ENCODE data around the gene OVOL1. TPM values are rescaled to one million over a fixed set of nuclear protein-coding genes. Genes with fewer than 3 reads are reported as not detected.
A peak's percentile ranks its signal among the peaks of the same experiment; 100 is the strongest.

OVOL1 gene
- total RNA-seq, 2 experiments from 2014 or later, result 0.14 to 0.17 TPM

DNA sequence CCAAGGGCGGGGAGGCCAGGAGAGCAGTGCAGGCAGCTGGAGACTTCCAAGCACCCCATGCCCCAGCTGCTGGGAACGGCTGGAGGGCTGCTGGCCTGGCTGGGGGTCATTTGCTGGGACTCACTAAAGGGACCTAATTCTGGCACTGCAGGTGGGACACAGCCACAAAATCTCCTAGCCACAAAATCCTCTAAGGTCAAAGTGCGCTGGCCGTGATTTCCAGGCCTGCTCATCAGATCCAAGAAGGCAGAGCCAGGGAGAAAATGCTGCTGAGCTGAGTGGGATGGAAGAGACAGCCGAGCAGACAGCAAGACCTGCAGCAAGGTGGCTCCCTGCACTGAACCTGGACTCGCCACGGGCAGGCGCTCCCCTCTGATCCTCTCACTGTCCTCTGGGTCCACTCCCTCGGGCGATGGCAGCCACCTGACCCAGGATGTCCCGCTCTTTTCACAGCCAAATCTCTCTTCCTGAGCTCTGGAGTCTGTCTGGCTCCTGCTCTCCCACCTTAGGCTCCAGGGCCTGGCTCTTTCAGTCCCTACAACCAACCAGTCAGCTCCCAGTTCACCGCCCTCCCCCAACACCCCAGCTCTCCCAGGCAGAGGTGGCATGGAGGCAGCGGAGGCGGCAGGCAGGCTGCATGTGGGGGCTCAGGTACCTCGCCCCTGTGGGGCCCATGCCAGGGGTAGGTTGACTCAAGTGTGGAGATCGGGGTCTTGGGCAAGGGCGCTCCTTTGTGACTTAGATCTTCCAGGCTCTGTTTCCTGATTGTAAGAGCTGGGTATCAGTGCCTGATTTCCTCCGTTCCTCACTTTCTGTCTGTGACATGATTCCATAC, 14.5 kb downstream of the OVOL1 start:
- no peak for ATAC-seq (ENCODE audit: low read depth)
- POLR2A ChIA-PET, result interaction anchor here (0.7 to 1.3 kb wide), 2 partner anchors 10 to 65 kb away, joined by 3 read pairs; no protein-coding TSS in a partner anchor
- H3K4me1 Mint-ChIP-seq, result peaks cover 12% of the 10 kb centered on the region
- no peak overlapping the region for H3K27ac Mint-ChIP-seq
- H3K27me3 Mint-ChIP-seq, result peaks cover 32% of the 10 kb centered on the region
- H3K9me3 Mint-ChIP-seq, result no peaks in the 10 kb centered on the region
- no peak for DNase-seq
- no peak overlapping the region for H3K4me3 Mint-ChIP-seq
- H3K36me3 Mint-ChIP-seq, result no peaks in the 10 kb centered on the region

DNA sequence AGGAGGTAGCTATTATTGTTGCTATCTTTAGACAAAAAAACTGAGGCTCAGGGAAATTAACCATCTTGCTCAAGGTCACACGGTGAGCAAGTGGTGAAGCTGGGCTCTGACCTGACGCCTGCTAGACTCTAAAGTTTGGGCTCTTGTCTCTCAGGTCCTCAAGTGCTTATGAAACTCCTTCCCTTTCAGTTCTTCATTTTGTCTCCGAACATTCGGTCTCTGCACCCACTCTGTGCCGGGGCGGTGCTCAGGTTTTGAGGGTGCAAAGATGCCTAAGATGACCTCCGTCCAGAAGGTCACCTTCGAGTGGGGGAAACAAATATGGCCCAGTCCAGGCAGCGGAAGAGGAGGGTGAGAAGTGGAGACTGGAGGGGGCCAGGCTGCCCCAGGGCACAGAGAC, 16.0 kb downstream of the OVOL1 start:
- no peak overlapping the region for H3K27ac Mint-ChIP-seq
- no peaks in the 10 kb centered on the region for H3K36me3 Mint-ChIP-seq
- H3K4me1 Mint-ChIP-seq, result peaks cover 12% of the 10 kb centered on the region
- H3K27me3 Mint-ChIP-seq, result peaks cover 42% of the 10 kb centered on the region
- POLR2A ChIA-PET, result interaction anchor here (0.7 to 2.5 kb wide), 3 partner anchors 15 to 56 kb away, joined by 3 to 8 read pairs (median 5); partner anchors contain the start of gene AP5B1
- no peak for ATAC-seq (ENCODE audit: low read depth)
- no peak for DNase-seq
- H3K4me3 Mint-ChIP-seq, result no peak overlapping the region
- H3K9me3 Mint-ChIP-seq, result no peaks in the 10 kb centered on the region

DNA sequence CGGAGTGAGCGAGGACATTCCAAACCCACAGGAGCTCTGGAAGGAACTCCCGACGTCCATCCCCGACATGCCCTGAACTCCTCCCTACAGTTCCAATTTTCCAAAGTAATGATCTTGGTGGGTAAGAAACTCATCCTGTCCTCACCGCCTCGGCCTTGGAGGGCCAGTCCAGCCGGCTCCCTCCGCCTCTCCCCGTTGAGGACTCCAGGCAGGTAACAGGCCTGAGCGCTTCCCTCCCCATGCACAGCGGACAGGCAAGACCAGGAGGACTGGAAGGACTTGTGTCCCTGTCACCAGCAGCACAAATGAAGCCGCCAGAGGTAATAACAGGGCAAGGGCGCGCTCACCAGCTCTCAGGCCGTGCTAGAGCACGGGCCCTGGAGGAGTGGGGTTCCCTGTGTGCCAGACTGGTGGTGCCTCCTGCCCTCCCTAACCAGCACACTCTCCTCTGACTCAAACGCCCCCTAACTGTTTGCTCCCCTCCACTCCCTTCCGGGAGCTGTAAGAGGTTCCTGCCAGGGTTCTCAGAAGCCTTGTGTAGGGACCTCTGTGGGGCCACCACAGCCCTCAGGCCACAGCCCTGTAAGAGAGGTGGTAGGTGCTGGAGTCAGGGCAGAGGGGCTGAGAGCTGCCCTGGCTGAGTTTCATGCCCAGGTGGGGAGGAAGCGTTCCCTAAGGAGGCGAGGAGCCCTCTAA, 17.1 kb downstream of the OVOL1 start:
- H3K36me3 Mint-ChIP-seq, result no peaks in the 10 kb centered on the region
- POLR2A ChIA-PET, result interaction anchor here (0.5 to 2.5 kb wide), 4 partner anchors 9 to 83 kb away, joined by 3 to 8 read pairs (median 4); partner anchors contain the start of genes AP5B1 and RNASEH2C
- no peak overlapping the region for H3K4me3 Mint-ChIP-seq
- DNase-seq (no peak), ATAC-seq (ENCODE audit: low read depth) (peak; percentile 76)
- H3K9me3 Mint-ChIP-seq, result no peaks in the 10 kb centered on the region
- H3K27ac Mint-ChIP-seq, result no peak overlapping the region
- H3K27me3 Mint-ChIP-seq, result peaks cover 46% of the 10 kb centered on the region
- H3K4me1 Mint-ChIP-seq, result peaks cover 7% of the 10 kb centered on the region

DNA sequence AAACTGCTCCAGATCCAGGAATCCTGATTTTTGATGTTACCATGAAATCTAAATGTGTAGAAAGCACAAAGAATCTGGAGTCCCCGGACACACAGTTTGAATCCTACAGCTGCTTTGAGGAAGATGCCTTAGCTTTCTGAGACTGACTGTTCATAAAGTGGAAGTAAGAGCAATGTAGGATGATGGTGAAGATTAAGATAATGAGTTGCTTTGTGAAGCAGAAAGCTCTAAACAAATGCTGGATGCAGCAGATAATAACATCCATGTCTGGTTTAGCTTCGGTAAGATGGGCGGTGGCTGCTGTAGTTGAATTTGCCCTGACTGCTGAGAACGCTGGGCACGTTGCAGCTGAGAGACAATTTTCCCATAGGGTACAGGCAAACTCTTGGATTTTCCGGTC, 20.1 kb downstream of the OVOL1 start:
- ATAC-seq (ENCODE audit: low read depth) (no peak), DNase-seq (no peak)
- Mint-ChIP-seq H3K4me1 (peaks cover 10% of the 10 kb centered on the region), H3K9me3 (no peaks in the 10 kb centered on the region), H3K27ac (no peak overlapping the region), H3K4me3 (no peak overlapping the region), H3K36me3 (no peaks in the 10 kb centered on the region), H3K27me3 (peaks cover 44% of the 10 kb centered on the region)
- POLR2A ChIA-PET, result interaction anchor here (0.7 to 1.5 kb wide), 5 partner anchors 8 to 184 kb away, joined by 3 to 5 read pairs (median 4); no protein-coding TSS in a partner anchor

DNA sequence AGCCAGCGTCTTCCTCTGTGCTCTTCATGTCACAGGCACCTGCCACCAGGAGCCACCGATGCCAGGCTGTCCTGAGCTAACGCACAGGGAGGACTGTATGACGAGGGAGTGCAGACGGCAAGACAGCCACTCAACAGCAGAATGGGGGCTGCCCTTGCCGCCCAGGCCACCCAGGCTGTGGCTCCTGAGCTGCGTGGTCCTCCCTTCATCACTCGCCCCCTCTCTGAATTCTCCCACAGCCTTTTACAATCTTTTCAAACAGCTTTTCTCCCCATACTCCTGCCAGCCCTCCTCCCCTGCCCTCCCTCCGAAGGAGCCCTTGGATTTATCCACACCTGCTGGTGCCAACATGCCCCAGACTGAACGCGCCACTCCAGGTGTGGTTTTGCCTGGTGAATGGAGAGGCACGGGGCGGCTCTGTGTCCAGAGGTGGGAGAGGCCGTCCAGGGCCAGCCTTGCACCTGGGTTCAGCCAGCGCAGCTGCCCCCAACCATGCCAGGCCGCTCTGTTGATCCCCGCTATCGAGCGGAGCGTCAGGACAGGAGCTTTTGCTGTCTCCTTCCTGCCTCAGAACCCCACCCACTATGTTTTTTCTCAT, 22.0 kb downstream of the OVOL1 start:
- H3K36me3 Mint-ChIP-seq, result no peaks in the 10 kb centered on the region
- peaks cover 10% of the 10 kb centered on the region for H3K4me1 Mint-ChIP-seq
- H3K9me3 Mint-ChIP-seq, result no peaks in the 10 kb centered on the region
- no peak for DNase-seq
- H3K4me3 Mint-ChIP-seq, result no peak overlapping the region
- POLR2A ChIA-PET, result interaction anchor here (0.6 to 1.5 kb wide), 3 partner anchors 10 to 82 kb away, joined by 3 to 4 read pairs (median 3); partner anchors contain the start of gene CCDC85B
- ATAC-seq (ENCODE audit: low read depth), result no peak
- peaks cover 36% of the 10 kb centered on the region for H3K27me3 Mint-ChIP-seq
- no peak overlapping the region for H3K27ac Mint-ChIP-seq

DNA sequence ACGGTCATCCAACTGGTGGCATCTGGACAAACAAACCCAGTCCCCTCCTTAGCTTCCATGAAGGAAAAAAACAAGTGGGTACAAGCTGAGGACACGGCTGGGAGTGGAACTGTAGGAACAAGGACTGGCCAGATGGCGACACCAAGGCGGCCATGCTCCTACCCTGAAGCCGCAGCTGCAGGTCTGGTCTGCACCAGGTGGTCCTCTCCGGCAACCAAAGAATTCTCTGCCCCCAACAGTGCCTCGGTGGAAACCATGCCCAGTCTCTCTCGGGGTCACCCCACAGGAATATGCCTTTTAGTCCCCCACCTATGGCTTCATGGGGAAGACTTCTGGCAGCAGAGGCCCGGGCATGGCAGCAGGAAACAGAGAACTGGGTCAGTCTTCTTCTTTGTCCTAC, 22.6 kb downstream of the OVOL1 start:
- Mint-ChIP-seq H3K27me3 (peaks cover 32% of the 10 kb centered on the region), H3K36me3 (no peaks in the 10 kb centered on the region), H3K27ac (no peak overlapping the region), H3K4me1 (peaks cover 10% of the 10 kb centered on the region), H3K4me3 (no peak overlapping the region), H3K9me3 (no peaks in the 10 kb centered on the region)
- POLR2A ChIA-PET, result interaction anchor here (1.0 to 1.1 kb wide), 2 partner anchors 76 to 81 kb away, joined by 3 read pairs; partner anchors contain the start of gene CCDC85B
- no peak for DNase-seq
- ATAC-seq (ENCODE audit: low read depth), result no peak

DNA sequence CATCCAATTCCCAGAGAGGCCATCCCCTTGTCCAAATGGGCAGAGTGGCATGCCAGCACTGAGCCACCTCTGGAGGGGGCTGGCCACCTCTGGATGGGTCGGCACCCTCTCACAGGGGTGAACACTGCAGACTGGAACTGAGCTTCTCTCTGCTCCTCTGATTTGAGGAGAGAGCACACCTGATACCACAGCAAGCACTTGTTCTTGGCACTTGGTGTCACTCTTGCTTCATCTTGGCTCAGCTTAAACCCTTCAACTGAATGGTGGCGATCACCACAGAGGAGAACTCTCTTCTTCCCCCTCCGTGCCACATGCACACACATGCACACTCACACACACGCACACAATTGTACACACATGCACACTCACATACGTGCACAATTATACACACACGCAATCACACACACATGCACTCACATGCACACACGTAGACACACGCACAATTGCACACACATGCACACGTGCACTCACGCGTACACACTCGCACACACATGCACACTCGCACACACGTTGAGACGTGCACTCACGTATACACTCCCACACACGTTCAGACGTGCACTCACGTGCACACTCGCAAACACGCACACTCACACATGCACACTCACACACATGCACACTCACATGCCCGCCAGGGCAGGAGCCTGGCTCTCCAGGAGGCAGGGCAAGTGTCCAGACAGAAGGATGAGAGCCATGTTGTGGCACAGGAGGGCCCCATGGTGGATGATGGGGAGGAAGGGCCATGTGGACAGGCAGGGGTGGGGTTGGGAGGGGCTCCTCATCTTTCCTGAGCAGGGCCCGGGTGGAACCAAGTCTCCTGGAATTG, 23.4 kb downstream of the OVOL1 start:
- DNase-seq, result no peak
- ATAC-seq (ENCODE audit: low read depth), result peak; percentile 74
- Mint-ChIP-seq H3K4me3 (no peak overlapping the region), H3K27me3 (peaks cover 28% of the 10 kb centered on the region), H3K4me1 (peaks cover 9% of the 10 kb centered on the region), H3K36me3 (no peaks in the 10 kb centered on the region), H3K27ac (no peak overlapping the region), H3K9me3 (no peaks in the 10 kb centered on the region)
- POLR2A ChIA-PET, result interaction anchor here (1.0 to 1.1 kb wide), 2 partner anchors 75 to 81 kb away, joined by 3 read pairs; partner anchors contain the start of gene CCDC85B

DNA sequence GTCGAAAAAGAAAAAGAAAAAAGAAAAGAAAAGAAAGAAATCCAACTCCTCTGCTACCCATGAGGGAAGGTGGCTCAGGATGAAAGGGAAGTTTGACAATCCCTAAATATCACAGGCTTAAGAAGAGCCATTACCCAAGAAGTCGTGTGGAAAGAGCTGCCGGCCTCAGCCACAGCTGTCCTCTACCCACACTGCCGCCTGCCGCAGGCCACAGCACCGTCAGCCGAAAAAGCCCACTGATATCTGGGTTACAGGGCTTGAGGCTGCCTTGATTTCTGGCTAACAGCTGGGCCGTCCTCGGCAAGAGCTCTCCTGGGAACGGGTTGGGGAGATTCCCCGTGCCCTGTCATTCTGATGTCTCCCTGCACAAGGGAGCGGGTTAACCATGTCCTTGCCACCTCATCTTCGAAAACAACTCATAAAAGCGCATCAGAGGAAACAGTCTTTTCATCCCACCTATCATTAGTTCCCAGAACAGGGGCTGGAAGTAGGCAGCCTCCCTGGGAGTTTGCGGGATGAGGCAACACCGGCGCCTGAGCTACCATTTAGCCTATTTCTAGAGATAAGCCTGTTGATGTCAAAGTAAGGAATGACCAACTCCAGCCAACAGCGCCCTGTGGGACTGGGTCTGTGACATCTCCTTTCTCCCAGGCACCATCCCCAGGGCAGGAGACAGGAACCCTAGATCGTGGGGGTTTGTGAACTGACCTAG, 25.1 kb downstream of the OVOL1 start:
- ATAC-seq (ENCODE audit: low read depth) (no peak), DNase-seq (no peak)
- no peak overlapping the region for H3K4me3 Mint-ChIP-seq
- peaks cover 13% of the 10 kb centered on the region for H3K4me1 Mint-ChIP-seq
- peaks cover 5% of the 10 kb centered on the region for H3K36me3 Mint-ChIP-seq
- POLR2A ChIA-PET, result interaction anchor here (0.5 to 1.6 kb wide), 2 partner anchors 31 to 115 kb away, joined by 3 to 6 read pairs; partner anchors contain the start of gene AP5B1
- no peaks in the 10 kb centered on the region for H3K9me3 Mint-ChIP-seq
- H3K27ac Mint-ChIP-seq, result no peak overlapping the region
- H3K27me3 Mint-ChIP-seq, result peaks cover 20% of the 10 kb centered on the region

DNA sequence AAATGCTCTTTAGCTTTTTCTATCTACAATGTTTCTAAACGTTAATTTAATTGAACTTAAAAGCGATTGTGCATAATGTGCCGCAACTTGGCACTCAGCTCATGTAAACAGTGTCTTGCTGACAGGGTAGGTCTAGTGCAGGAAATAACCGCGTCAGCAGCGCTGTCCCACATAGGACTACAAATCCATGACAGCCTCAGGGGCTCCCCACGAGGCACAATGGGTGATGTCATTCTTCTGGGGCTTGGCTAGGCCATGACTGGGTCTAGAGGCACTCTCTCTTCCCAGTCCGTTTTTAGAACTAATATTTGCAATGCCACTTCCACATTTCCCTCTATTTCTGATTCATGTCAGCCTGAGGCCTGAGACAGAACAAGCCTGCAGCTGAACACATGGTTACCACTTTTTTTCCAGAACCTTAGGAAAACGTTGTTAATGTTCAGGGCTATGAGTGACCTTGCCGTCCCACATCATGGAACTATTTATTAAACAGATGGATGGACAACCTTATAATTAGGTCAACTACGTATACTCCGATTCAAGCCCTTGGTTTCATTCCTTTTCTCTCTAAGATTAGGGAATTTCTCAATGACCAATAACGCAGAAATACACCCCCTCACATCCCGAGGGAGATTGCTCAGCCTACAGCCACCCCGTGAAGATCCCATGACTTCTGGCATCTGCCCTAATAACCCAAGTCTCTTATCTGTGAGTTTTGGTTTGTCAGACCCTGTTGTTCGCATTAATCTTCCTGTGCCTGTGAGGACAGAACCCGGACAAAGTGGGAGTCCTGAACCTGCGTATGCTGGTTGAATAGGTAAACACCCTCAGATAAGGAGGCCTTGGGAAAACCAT, 27.5 kb downstream of the OVOL1 start:
- Mint-ChIP-seq H3K27me3 (peaks cover 9% of the 10 kb centered on the region), H3K4me1 (peaks cover 18% of the 10 kb centered on the region), H3K27ac (no peak overlapping the region), H3K36me3 (peaks cover 5% of the 10 kb centered on the region), H3K4me3 (no peak overlapping the region), H3K9me3 (no peaks in the 10 kb centered on the region)
- no peak for DNase-seq
- ATAC-seq (ENCODE audit: low read depth), result no peak
- POLR2A ChIA-PET, result no interaction called here

DNA sequence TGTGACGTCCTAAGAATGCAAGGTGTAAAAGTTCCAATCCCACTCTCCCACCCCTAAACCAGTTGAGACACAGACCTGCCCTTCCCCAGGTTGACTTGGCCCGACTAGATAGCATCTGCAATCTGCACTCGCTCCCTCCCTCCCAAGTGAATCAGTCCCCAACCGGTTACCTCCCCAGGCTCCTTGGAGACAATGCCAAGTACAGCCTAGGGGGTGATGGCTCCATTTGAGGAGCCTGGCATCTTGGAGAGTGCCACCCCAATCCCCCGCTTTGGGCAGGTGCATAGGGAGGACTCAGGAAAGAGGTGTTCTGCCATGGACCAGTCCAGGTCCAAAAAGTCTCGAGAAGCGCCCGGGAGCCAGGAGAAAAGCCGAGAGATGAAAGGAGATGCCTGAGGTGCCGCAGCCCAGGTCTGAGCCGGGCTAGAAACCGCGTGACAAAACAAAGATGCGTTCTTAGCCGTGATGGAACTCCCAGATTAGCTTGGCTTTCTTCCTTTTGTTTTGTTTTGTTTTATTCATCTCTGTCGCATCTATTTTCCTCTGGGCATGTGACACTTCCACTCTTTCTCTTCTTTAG, 28.2 kb downstream of the OVOL1 start:
- Mint-ChIP-seq H3K4me1 (peaks cover 16% of the 10 kb centered on the region), H3K27me3 (peaks cover 9% of the 10 kb centered on the region), H3K27ac (no peak overlapping the region), H3K36me3 (peaks cover 5% of the 10 kb centered on the region), H3K4me3 (no peak overlapping the region), H3K9me3 (no peaks in the 10 kb centered on the region)
- POLR2A ChIA-PET, result interaction anchor here (4.1 kb wide), 1 partner anchor 103 kb away, joined by 20 read pairs; the partner anchor contains the start of gene KAT5
- DNase-seq (no peak), ATAC-seq (ENCODE audit: low read depth) (no peak)

DNA sequence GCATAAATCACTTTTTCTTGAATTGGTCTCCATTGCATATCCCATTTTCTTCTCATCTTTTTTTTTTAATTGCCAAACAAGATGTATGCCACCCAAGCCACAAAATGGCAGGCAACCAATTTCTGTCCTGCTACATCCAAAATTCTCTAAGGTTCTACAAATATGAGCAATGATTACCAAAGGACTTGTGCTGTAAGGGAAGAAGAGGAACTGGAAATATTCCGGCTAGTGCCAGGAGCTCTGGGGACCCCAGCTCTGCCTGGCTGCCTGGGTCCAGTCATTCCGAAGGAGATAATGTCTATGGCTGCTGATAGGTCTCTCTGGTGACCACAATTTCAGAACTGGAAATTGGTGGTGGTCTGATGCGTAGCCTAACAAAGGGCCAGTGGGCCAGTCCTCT, 29.8 kb downstream of the OVOL1 start:
- DNase-seq (no peak), ATAC-seq (ENCODE audit: low read depth) (no peak)
- peaks cover 12% of the 10 kb centered on the region for H3K4me1 Mint-ChIP-seq
- POLR2A ChIA-PET, result interaction anchor here (0.7 to 4.1 kb wide), 7 partner anchors 19 to 687 kb away, joined by 3 to 20 read pairs (median 4); partner anchors contain the start of genes CCDC85B and KAT5
- peak overlapping the region; percentile 89 for H3K4me3 Mint-ChIP-seq
- H3K9me3 Mint-ChIP-seq, result no peaks in the 10 kb centered on the region
- peaks cover 5% of the 10 kb centered on the region for H3K36me3 Mint-ChIP-seq
- no peak overlapping the region for H3K27ac Mint-ChIP-seq
- H3K27me3 Mint-ChIP-seq, result peaks cover 3% of the 10 kb centered on the region
